Fibroblast of mammary gland (primary cell): Measurements from ENCODE around the gene VAPA.

ENCODE experiments used
- DNase-seq: peaks from one replicate; pipeline ENCODE4 v3.0.0-alpha.2; 2010; ENCODE audit warnings: low read depth
- H3K4me3 ChIP-seq: 2 replicates; pipeline ENCODE4 v1.5.1; 2011; ENCODE audit warnings: low read depth, mild to moderate bottlenecking, low read length, moderate library complexity; ENCODE audit not compliant: control insufficient read depth
- CTCF ChIP-seq: conservative IDR thresholded peaks from 2 replicates; pipeline ENCODE4 v1.5.1; 2011; ENCODE audit warnings: low read depth, low read length, inconsistent platforms; ENCODE audit not compliant: control insufficient read depth, insufficient read depth

The VAPA gene

GRCh38 chr18:9918016-9918680 lies 4.3 kb downstream of the VAPA start:
- DNase-seq = peak; percentile 34
- H3K4me3 ChIP-seq = no peak overlapping the region
- TF ChIP-seq CTCF = no peak

- TF ChIP-seq CTCF = no peak
- H3K4me3 ChIP-seq = no peak overlapping the region
- no peak for DNase-seq
Observed at GRCh38 chr18:9919564-9920232, 5.9 kb downstream of the VAPA start.

- no peak for DNase-seq
- no peak for TF ChIP-seq CTCF
- H3K4me3 ChIP-seq = no peak overlapping the region
Observed at GRCh38 chr18:9922592-9923311, 8.9 kb downstream of the VAPA start.

- no peak overlapping the region for H3K4me3 ChIP-seq
- no peak for DNase-seq
- no peak for TF ChIP-seq CTCF
Observed at GRCh38 chr18:9924371-9924943, 10.6 kb downstream of the VAPA start.

- no peak overlapping the region for H3K4me3 ChIP-seq
Observed at GRCh38 chr18:9925369-9925768, 11.6 kb downstream of the VAPA start.

More at GRCh38 chr18:9925369-9925768, 11.6 kb downstream of the VAPA start:
- no peak for TF ChIP-seq CTCF
- no peak for DNase-seq
